ENCODE results near the gene VPS37B. TPM values are rescaled to one million over a fixed set of nuclear protein-coding genes. Genes with fewer than 3 reads are reported as not detected.
"Not testable (repeated sequence)": the region's sequence is repeated elsewhere in the genome, so short reads cannot be mapped to it uniquely, and the experiment has no call there.

Gene VPS37B
- total and polyA plus RNA-seq, 2 donors (not counting 1 experiment from before 2014, with no cell fraction given), result 10.7 to 25.6 TPM

- no peak for TF ChIP-seq CTCF (conservative IDR thresholded peaks at IDR 0.05 in 1 of 2, IDR thresholded peaks at IDR 0.05 in 1 of 2; ENCODE audit: low read depth in 1 of 2, low read length in 2 of 2)
- TF ChIP-seq EZH2 (IDR thresholded peaks at IDR 0.05; ENCODE audit: low read length, missing control alignments), result no peak
- Histone ChIP-seq H3K27me3 (ENCODE audit: control insufficient read depth, insufficient read depth, low read length) (no peaks in the 10 kb centered on the region), H3K4me1 (ENCODE audit: control insufficient read depth, extremely low read depth, insufficient read depth, low read length) (peaks cover 19% of the 10 kb centered on the region), H3K9ac (ENCODE audit: insufficient read depth, low read length) (no peak overlapping the region), H3K27ac (ENCODE audit: insufficient read depth, low read length) (peak overlapping the region; percentile 67), H3K9me3 (ENCODE audit: control insufficient read depth, insufficient read depth, low read depth, low read length) (no peaks in the 10 kb centered on the region), H2AFZ (ENCODE audit: low read length) (no peak overlapping the region), H3K4me3 (replicated peaks in 1 of 4; ENCODE audit: control extremely low read depth in 1 of 4, insufficient read depth in 1 of 4, low read depth in 3 of 4, low read length in 4 of 4) (no peak overlapping the region), H3K79me2 (ENCODE audit: control insufficient read depth, insufficient read depth, low read length) (peaks cover 80% of the 10 kb centered on the region), H3K36me3 (ENCODE audit: control insufficient read depth, insufficient read depth, low read length) (no peaks in the 10 kb centered on the region), H3K4me2 (ENCODE audit: extremely low read depth, insufficient read depth, low read length) (peak overlapping the region; percentile 61), H4K20me1 (ENCODE audit: control insufficient read depth, extremely low read depth, insufficient read depth, low read length) (no peaks in the 10 kb centered on the region)
- peak; percentile 56 to 75 for DNase-seq (ENCODE audit: low read depth in 2 of 2)
These were observed 15.7 kb downstream of the VPS37B start for GRCh38 chr12:122880155-122880667.

DNA sequence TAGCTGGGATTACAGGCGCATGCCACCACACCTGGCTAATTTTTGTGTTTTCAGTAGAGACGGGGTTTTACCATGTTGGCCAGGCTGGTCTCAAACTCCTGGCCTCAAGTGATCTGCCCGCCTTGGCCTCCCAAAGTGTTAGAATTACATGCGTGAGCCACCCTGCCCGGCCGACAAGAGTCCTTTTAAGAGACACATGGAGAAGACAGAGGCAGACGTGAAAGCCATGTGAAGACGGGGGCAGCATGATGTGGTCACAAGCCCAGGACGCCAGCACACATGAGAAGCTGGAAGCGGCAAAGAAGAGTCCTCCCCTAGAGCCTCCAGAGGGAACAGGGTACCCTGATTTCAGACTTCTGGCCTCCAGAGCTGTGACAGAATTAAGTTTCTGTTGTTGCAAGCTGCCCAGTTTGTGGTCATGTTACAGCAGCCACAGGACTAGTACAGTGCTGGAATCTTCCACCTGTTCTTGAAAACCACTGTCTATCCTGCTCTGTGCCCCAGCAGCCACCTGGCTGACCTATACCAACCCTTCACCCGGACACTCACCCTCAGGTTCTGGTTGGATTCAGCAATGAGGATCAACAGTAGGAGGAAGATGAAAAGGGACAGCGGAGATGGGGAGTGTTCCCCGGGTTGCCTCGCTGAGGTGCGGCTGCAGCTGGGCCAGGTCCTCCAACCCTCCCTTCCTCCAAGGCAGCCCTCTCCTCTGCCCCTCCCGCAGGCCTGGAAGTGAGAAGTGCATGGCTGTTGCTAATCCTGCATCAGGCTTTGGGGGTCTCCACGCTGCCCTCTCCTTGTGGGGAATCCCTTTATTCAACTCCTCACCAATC, 16.9 kb downstream of the VPS37B start:
- H3K9me3 ChIP-seq (ENCODE audit: control insufficient read depth, insufficient read depth, low read depth, low read length), result no peaks in the 10 kb centered on the region
- no peak overlapping the region for H3K4me3 ChIP-seq (replicated peaks in 1 of 4; ENCODE audit: control extremely low read depth in 1 of 4, insufficient read depth in 1 of 4, low read depth in 3 of 4, low read length in 4 of 4)
- no peak overlapping the region for H3K9ac ChIP-seq (ENCODE audit: insufficient read depth, low read length)
- no peaks in the 10 kb centered on the region for H3K36me3 ChIP-seq (ENCODE audit: control insufficient read depth, insufficient read depth, low read length)
- H3K27me3 ChIP-seq (ENCODE audit: control insufficient read depth, insufficient read depth, low read length), result no peaks in the 10 kb centered on the region
- H3K4me2 ChIP-seq (ENCODE audit: extremely low read depth, insufficient read depth, low read length), result no peak overlapping the region
- TF ChIP-seq CTCF (conservative IDR thresholded peaks at IDR 0.05 in 1 of 2, IDR thresholded peaks at IDR 0.05 in 1 of 2; ENCODE audit: low read depth in 1 of 2, low read length in 2 of 2) (no peak), EZH2 (IDR thresholded peaks at IDR 0.05; ENCODE audit: low read length, missing control alignments) (no peak)
- peaks cover 14% of the 10 kb centered on the region for H3K4me1 ChIP-seq (ENCODE audit: control insufficient read depth, extremely low read depth, insufficient read depth, low read length)
- no peak overlapping the region for H2AFZ ChIP-seq (ENCODE audit: low read length)
- no peak for DNase-seq (ENCODE audit: low read depth in 2 of 2)
- no peak overlapping the region for H3K27ac ChIP-seq (ENCODE audit: insufficient read depth, low read length)
- H3K79me2 ChIP-seq (ENCODE audit: control insufficient read depth, insufficient read depth, low read length), result peaks cover 77% of the 10 kb centered on the region
- H4K20me1 ChIP-seq (ENCODE audit: control insufficient read depth, extremely low read depth, insufficient read depth, low read length), result no peaks in the 10 kb centered on the region

- no peak overlapping the region for H3K27ac ChIP-seq (ENCODE audit: insufficient read depth, low read length)
- no peak for TF ChIP-seq CTCF (conservative IDR thresholded peaks at IDR 0.05 in 1 of 2, IDR thresholded peaks at IDR 0.05 in 1 of 2; ENCODE audit: low read depth in 1 of 2, low read length in 2 of 2)
- no peak for TF ChIP-seq EZH2 (IDR thresholded peaks at IDR 0.05; ENCODE audit: low read length, missing control alignments)
These were observed 19.2 kb downstream of the VPS37B start for GRCh38 chr12:122876731-122877130.

GRCh38 chr12:122876281-122876680, 19.6 kb downstream of the VPS37B start:
- H3K9ac ChIP-seq (ENCODE audit: insufficient read depth, low read length); H3K9me3 ChIP-seq (ENCODE audit: control insufficient read depth, insufficient read depth, low read depth, low read length); H3K36me3 ChIP-seq (ENCODE audit: control insufficient read depth, insufficient read depth, low read length); H3K27me3 ChIP-seq (ENCODE audit: control insufficient read depth, insufficient read depth, low read length); H3K27ac ChIP-seq (ENCODE audit: insufficient read depth, low read length); H3K4me3 ChIP-seq (replicated peaks in 1 of 4; ENCODE audit: control extremely low read depth in 1 of 4, insufficient read depth in 1 of 4, low read depth in 3 of 4, low read length in 4 of 4); H2AFZ ChIP-seq (ENCODE audit: low read length); H4K20me1 ChIP-seq (ENCODE audit: control insufficient read depth, extremely low read depth, insufficient read depth, low read length); H3K4me2 ChIP-seq (ENCODE audit: extremely low read depth, insufficient read depth, low read length); DNase-seq (ENCODE audit: low read depth in 2 of 2): not testable (repeated sequence)
- peaks cover 22% of the 10 kb centered on the region for H3K4me1 ChIP-seq (ENCODE audit: control insufficient read depth, extremely low read depth, insufficient read depth, low read length)
- peaks cover 76% of the 10 kb centered on the region for H3K79me2 ChIP-seq (ENCODE audit: control insufficient read depth, insufficient read depth, low read length)

More at GRCh38 chr12:122876731-122877130, 19.2 kb downstream of the VPS37B start:
- no peaks in the 10 kb centered on the region for H3K9me3 ChIP-seq (ENCODE audit: control insufficient read depth, insufficient read depth, low read depth, low read length)
- no peak overlapping the region for H3K4me2 ChIP-seq (ENCODE audit: extremely low read depth, insufficient read depth, low read length)
- DNase-seq (ENCODE audit: low read depth in 2 of 2), result peak in 1 of 2 donors; percentile 57
- no peak overlapping the region for H3K4me3 ChIP-seq (replicated peaks in 1 of 4; ENCODE audit: control extremely low read depth in 1 of 4, insufficient read depth in 1 of 4, low read depth in 3 of 4, low read length in 4 of 4)
- no peaks in the 10 kb centered on the region for H3K36me3 ChIP-seq (ENCODE audit: control insufficient read depth, insufficient read depth, low read length)
- H3K79me2 ChIP-seq (ENCODE audit: control insufficient read depth, insufficient read depth, low read length), result peaks cover 76% of the 10 kb centered on the region
- no peak overlapping the region for H3K9ac ChIP-seq (ENCODE audit: insufficient read depth, low read length)
- H3K27me3 ChIP-seq (ENCODE audit: control insufficient read depth, insufficient read depth, low read length), result no peaks in the 10 kb centered on the region
- no peak overlapping the region for H2AFZ ChIP-seq (ENCODE audit: low read length)
- no peaks in the 10 kb centered on the region for H4K20me1 ChIP-seq (ENCODE audit: control insufficient read depth, extremely low read depth, insufficient read depth, low read length)
- H3K4me1 ChIP-seq (ENCODE audit: control insufficient read depth, extremely low read depth, insufficient read depth, low read length), result peaks cover 19% of the 10 kb centered on the region
